ENCODE data around the gene GFI1B. TPM values are rescaled to one million over a fixed set of nuclear protein-coding genes. Genes with fewer than 3 reads are reported as not detected.

Gene GFI1B
- total and polyA plus RNA-seq, 2 of the 13 experiments (the other 11 are each of a cell fraction or from before 2014, with no cell fraction given), result 0.15 to 0.51 TPM

- no peak for TF ChIP-seq RERE (CRISPR knock-in tag; IDR thresholded peaks at IDR 0.05; ENCODE audit: low read depth)
These were observed 1.7 kb downstream of the GFI1B start (continued) for GRCh38 chr9:132980157-132980556.

- no TSS peak for BruUV-seq (replicated peaks)
- intact Hi-C loops (cut with micrococcal nuclease; ENCODE audit: unreplicated experiment), result no loop called here
- peak overlapping the region; percentile 49 for H3K27ac ChIP-seq (ENCODE audit: extremely low read length, insufficient read depth, low read length)
- POLR2A ChIA-PET, result interaction anchor here (0.6 to 1.0 kb wide), 4 partner anchors 12 to 48 kb away, joined by 3 to 5 read pairs (median 3); partner anchors contain the start of gene GTF3C5
- peaks cover 5 to 31% of the 10 kb centered on the region in 2 experiments; a peak in 3 of 5 replicates for H3K27me3 ChIP-seq (ENCODE audit: control insufficient read depth in 1 of 2, insufficient read depth in 2 of 2, low read length in 2 of 2)
- peak overlapping the region in 2 of 3 experiments; percentile 34 to 43; a peak in 3 of 6 replicates for H3K4me3 ChIP-seq (replicated peaks in 1 of 3; ENCODE audit: insufficient read depth in 1 of 3, low read depth in 2 of 3, low read length in 3 of 3)
- in situ Hi-C loops (cut with HindIII; ENCODE audit: extremely low pct_ligation_motif_present, low pct_unique_long_range_greater_than_20kb), result no loop called here
- no peaks in the 10 kb centered on the region for H4K20me1 ChIP-seq (ENCODE audit: insufficient read depth, low read length)
- CTCF ChIA-PET (ENCODE audit: low intra/inter-chr PET ratio, low total read pairs), result no interaction called here
- DNase-seq (ENCODE audit: low spot score), result no peak
- peak overlapping the region; percentile 62 for H3K4me2 ChIP-seq (ENCODE audit: low read depth, low read length)
- H3K9me3 ChIP-seq (ENCODE audit: low read length), result no peaks in the 10 kb centered on the region
- ATAC-seq, result peak; percentile 9; the same call in 2 of the 3 replicates
- peak; percentile 49 for FAIRE-seq
- H3K4me1 ChIP-seq (ENCODE audit: insufficient read depth, low read length), result peaks cover 56% of the 10 kb centered on the region
- H2AFZ ChIP-seq (ENCODE audit: low read length), result no peak overlapping the region
- no peaks in the 10 kb centered on the region for H3K36me3 ChIP-seq (replicated peaks in 1 of 2; ENCODE audit: control insufficient read depth in 1 of 2, insufficient read depth in 2 of 2, low read length in 2 of 2)
- H3K9ac ChIP-seq (ENCODE audit: insufficient read depth, low read depth, low read length), result peak overlapping the region; percentile 17; the same call in 1 of the 2 replicates
- 4% methylated on average over 8 of the region's 8 CpGs for WGBS (ENCODE audit: low lambda C conversion rate)
- no peaks in the 10 kb centered on the region for H3K79me2 ChIP-seq (ENCODE audit: insufficient read depth, low read length)
- TF ChIP-seq HIVEP1 (CRISPR knock-in tag; IDR thresholded peaks at IDR 0.05) (no peak), ZNF382 (CRISPR knock-in tag; IDR thresholded peaks at IDR 0.05; ENCODE audit: borderline replicate concordance) (no peak), RXRB (CRISPR knock-in tag; IDR thresholded peaks at IDR 0.05; ENCODE audit: borderline replicate concordance) (no peak), HCFC1 (IDR thresholded peaks at IDR 0.05; ENCODE audit: low read depth, low read length) (no peak), ZNF543 (CRISPR knock-in tag; IDR thresholded peaks at IDR 0.05) (no peak), HNF1B (CRISPR knock-in tag; IDR thresholded peaks at IDR 0.05) (no peak), ZNF761 (CRISPR knock-in tag; conservative IDR thresholded peaks at IDR 0.05) (no peak), ZBTB8A (CRISPR knock-in tag; IDR thresholded peaks at IDR 0.05; ENCODE audit: borderline replicate concordance, low read depth) (no peak), RARA (CRISPR knock-in tag; IDR thresholded peaks at IDR 0.05) (peak; percentile 39; the same call in 1 of the 2 replicates), ZFP1 (CRISPR knock-in tag; IDR thresholded peaks at IDR 0.05) (no peak), HOMEZ (CRISPR knock-in tag; IDR thresholded peaks at IDR 0.05; ENCODE audit: low read depth) (no peak)
These were observed 4.0 kb downstream of the GFI1B start for GRCh38 chr9:132982458-132982857.

Data from HepG2 (cell line).